OCI-LY3 (cell line): ENCODE data around the gene CHGA.

Experiments used
- EZH2phosphoT487 ChIP-seq: fragments of 200-600 bp; shearing (Covaris generic); IDR thresholded peaks from 2 replicates; pipeline ENCODE4 v1.6.1; 2018; ENCODE audit warnings: antibody characterized with exemption, mixed run types, low read depth
- TF ChIP-seq, protein P1 (sequence below): fragments of 200-600, 300-600 bp; sonication (generic); IDR thresholded peaks from 2 replicates; pipeline ENCODE4 v1.5.1; 2014; ENCODE audit warnings: antibody characterized with exemption, low read length, low read depth

DNA sequence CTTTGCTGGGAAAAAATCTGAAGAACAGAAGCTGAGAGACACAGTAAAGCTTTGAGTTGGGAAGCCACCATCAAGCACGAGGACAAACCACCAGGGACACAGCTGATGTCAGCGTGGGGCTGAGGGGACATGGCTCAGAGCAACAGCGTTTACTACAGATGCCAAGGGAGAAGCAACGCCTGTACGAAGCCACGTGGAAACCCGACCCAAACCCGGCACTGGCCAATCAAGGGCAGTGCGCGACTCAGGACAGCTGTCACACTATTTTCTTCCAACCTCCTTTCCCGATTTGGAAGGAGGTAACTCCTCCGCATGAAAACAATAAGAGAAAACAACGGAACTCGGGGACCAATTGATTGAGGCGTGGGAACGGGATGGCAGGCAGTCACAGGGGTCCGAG lies 20.2 kb upstream of the CHGA start:
- TF ChIP-seq, protein P1, sequence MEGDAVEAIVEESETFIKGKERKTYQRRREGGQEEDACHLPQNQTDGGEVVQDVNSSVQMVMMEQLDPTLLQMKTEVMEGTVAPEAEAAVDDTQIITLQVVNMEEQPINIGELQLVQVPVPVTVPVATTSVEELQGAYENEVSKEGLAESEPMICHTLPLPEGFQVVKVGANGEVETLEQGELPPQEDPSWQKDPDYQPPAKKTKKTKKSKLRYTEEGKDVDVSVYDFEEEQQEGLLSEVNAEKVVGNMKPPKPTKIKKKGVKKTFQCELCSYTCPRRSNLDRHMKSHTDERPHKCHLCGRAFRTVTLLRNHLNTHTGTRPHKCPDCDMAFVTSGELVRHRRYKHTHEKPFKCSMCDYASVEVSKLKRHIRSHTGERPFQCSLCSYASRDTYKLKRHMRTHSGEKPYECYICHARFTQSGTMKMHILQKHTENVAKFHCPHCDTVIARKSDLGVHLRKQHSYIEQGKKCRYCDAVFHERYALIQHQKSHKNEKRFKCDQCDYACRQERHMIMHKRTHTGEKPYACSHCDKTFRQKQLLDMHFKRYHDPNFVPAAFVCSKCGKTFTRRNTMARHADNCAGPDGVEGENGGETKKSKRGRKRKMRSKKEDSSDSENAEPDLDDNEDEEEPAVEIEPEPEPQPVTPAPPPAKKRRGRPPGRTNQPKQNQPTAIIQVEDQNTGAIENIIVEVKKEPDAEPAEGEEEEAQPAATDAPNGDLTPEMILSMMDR: no peak
- TF ChIP-seq EZH2phosphoT487: no peak
